Measurements from ENCODE around the gene GAST. TPM values are rescaled to one million over a fixed set of nuclear protein-coding genes. Genes with fewer than 3 reads are reported as not detected.

The GAST gene
- total and polyA plus RNA-seq, 2 of the 13 experiments (the other 11 are each of a cell fraction or from before 2014, with no cell fraction given) = 0.32 to 0.42 TPM

DNA sequence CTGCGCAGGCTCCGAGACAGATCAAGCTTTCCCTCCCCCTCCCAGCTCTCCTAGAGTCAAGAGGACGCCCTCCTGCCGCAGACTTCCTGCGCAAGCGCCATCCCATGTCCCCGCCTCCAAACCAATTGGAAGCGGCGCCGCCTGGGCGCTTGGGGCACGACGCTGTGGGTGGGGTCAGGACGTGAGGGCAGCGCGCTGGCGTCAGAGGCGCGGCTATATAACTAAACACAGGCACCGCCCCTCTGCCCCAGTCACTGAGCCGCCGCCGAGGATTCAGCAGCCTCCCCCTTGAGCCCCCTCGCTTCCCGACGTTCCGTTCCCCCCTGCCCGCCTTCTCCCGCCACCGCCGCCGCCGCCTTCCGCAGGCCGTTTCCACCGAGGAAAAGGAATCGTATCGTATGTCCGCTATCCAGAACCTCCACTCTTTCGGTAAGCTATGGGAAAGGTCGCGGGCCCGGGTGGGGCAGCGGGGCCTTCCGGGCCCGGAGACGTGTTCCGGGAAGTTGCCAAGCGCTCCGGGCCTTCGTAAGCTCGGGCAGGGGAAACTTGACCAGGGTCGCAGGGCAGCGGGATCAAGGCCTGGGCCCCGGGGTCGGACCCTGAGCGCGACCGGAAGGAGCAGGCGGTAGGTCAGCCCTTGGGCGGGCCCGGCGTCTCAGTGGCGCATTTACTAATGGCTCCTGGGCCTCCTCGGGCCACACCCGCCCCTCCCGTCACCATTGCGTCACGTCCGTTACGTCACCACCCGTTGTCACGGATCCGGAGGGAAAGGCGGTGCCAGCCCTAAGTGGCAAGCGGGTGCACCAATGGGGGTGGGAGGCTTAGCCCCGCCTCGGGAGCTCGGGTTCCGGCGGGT lies 23.3 kb upstream of the GAST start, which contains the start of gene EIF1 (continued):
- TF ChIP-seq RELA (CRISPR knock-in tag; IDR thresholded peaks at IDR 0.05) = peak; percentile 57; the same call in 1 of the 2 replicates
- TF ChIP-seq ZNF501 (CRISPR knock-in tag; IDR thresholded peaks at IDR 0.05) = peak; percentile 99
- TF ChIP-seq, protein P1, sequence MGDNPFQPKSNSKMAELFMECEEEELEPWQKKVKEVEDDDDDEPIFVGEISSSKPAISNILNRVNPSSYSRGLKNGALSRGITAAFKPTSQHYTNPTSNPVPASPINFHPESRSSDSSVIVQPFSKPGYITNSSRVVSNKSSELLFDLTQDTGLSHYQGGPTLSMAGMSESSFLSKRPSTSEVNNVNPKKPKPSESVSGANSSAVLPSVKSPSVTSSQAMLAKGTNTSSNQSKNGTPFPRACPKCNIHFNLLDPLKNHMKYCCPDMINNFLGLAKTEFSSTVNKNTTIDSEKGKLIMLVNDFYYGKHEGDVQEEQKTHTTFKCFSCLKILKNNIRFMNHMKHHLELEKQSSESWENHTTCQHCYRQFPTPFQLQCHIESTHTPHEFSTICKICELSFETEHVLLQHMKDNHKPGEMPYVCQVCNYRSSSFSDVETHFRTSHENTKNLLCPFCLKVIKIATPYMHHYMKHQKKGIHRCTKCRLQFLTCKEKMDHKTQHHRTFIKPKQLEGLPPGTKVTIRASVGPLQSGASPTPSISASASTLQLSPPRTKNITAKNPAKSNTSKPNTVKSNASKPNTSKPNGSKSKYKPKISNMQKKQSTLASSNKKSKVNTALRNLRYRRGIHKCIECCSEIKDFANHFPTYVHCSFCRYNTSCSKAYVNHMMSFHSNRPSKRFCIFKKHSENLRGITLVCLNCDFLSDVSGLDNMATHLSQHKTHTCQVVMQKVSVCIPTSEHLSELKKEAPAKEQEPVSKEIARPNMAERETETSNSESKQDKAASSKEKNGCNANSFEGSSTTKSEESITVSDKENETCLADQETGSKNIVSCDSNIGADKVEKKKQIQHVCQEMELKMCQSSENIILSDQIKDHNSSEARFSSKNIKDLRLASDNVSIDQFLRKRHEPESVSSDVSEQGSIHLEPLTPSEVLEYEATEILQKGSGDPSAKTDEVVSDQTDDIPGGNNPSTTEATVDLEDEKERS (CRISPR knock-in tag; IDR thresholded peaks at IDR 0.05) = peak; percentile 98
- peak; percentile 84 for TF ChIP-seq ZNF251 (CRISPR knock-in tag; IDR thresholded peaks at IDR 0.05)
- TF ChIP-seq SALL1 (CRISPR knock-in tag; IDR thresholded peaks at IDR 0.05) = peak; percentile 90
- TF ChIP-seq NCOA2 (CRISPR knock-in tag; IDR thresholded peaks at IDR 0.05) = no peak
- no peak for TF ChIP-seq NBN (conservative IDR thresholded peaks at IDR 0.05)
- peak; percentile 66; the same call in 1 of the 2 replicates for TF ChIP-seq FOXO1 (CRISPR knock-in tag; IDR thresholded peaks at IDR 0.05)
- peak; percentile 85 for TF ChIP-seq RFX5 (IDR thresholded peaks at IDR 0.05; ENCODE audit: low read depth, low read length)
- peak; percentile 57 for TF ChIP-seq HNF4A (CRISPR knock-in tag; IDR thresholded peaks at IDR 0.05)
- TF ChIP-seq ZNF850 (CRISPR knock-in tag; conservative IDR thresholded peaks at IDR 0.05) = 0 out of 2 replicates have a peak, but pooled peaks have one; percentile 67
- TF ChIP-seq, protein P2, sequence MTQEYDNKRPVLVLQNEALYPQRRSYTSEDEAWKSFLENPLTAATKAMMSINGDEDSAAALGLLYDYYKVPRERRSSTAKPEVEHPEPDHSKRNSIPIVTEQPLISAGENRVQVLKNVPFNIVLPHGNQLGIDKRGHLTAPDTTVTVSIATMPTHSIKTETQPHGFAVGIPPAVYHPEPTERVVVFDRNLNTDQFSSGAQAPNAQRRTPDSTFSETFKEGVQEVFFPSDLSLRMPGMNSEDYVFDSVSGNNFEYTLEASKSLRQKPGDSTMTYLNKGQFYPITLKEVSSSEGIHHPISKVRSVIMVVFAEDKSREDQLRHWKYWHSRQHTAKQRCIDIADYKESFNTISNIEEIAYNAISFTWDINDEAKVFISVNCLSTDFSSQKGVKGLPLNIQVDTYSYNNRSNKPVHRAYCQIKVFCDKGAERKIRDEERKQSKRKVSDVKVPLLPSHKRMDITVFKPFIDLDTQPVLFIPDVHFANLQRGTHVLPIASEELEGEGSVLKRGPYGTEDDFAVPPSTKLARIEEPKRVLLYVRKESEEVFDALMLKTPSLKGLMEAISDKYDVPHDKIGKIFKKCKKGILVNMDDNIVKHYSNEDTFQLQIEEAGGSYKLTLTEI (CRISPR knock-in tag; conservative IDR thresholded peaks at IDR 0.05) = no peak
- no peak for TF ChIP-seq SETDB1 (CRISPR knock-in tag; IDR thresholded peaks at IDR 0.05; ENCODE audit: borderline replicate concordance)
- TF ChIP-seq MIER3 (CRISPR knock-in tag; IDR thresholded peaks at IDR 0.05; ENCODE audit: borderline replicate concordance) = peak; percentile 50; the same call in 1 of the 2 replicates
- TF ChIP-seq ZNF878 (CRISPR knock-in tag; IDR thresholded peaks at IDR 0.05) = peak; percentile 34; the same call in 1 of the 2 replicates
- TF ChIP-seq RFX3 (CRISPR knock-in tag; IDR thresholded peaks at IDR 0.05) = peak; percentile 65
- peak; percentile 50; the same call in 1 of the 2 replicates for TF ChIP-seq NR2F6 (IDR thresholded peaks at IDR 0.05)
- peak; percentile 76 for TF ChIP-seq NR2F6 (CRISPR knock-in tag; IDR thresholded peaks at IDR 0.05)
- TF ChIP-seq, protein P3, sequence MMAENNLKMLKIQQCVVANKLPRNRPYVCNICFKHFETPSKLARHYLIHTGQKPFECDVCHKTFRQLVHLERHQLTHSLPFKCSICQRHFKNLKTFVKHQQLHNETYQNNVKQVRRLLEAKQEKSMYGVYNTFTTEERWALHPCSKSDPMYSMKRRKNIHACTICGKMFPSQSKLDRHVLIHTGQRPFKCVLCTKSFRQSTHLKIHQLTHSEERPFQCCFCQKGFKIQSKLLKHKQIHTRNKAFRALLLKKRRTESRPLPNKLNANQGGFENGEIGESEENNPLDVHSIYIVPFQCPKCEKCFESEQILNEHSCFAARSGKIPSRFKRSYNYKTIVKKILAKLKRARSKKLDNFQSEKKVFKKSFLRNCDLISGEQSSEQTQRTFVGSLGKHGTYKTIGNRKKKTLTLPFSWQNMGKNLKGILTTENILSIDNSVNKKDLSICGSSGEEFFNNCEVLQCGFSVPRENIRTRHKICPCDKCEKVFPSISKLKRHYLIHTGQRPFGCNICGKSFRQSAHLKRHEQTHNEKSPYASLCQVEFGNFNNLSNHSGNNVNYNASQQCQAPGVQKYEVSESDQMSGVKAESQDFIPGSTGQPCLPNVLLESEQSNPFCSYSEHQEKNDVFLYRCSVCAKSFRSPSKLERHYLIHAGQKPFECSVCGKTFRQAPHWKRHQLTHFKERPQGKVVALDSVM (CRISPR knock-in tag; IDR thresholded peaks at IDR 0.05) = peak; percentile 78
- peak; percentile 98 for TF ChIP-seq ZC3H4 (CRISPR knock-in tag; IDR thresholded peaks at IDR 0.05; ENCODE audit: borderline replicate concordance)
- peak; percentile 73 for TF ChIP-seq ZSCAN25 (CRISPR knock-in tag; IDR thresholded peaks at IDR 0.05)
- peak; percentile 93 for TF ChIP-seq ZFP36L1 (CRISPR knock-in tag; IDR thresholded peaks at IDR 0.05)
- TF ChIP-seq NFYC (CRISPR knock-in tag; IDR thresholded peaks at IDR 0.05) = peak; percentile 96
- TF ChIP-seq MED13 (CRISPR knock-in tag; IDR thresholded peaks at IDR 0.05) = peak; percentile 82; the same call in 1 of the 2 replicates
- no peak; the same call in none of the 2 replicates for TF ChIP-seq ZNF547 (CRISPR knock-in tag; IDR thresholded peaks at IDR 0.05)
- TF ChIP-seq ZNF773 (CRISPR knock-in tag; IDR thresholded peaks at IDR 0.05; ENCODE audit: borderline replicate concordance) = no peak

All from HepG2 (cell line).